ENCODE measurements around the gene SORCS2. TPM values are rescaled to one million over a fixed set of nuclear protein-coding genes. Genes with fewer than 3 reads are reported as not detected.

The SORCS2 gene
- polyA plus RNA-seq, 3 donors = 0.46 to 0.55 TPM; not detected in 1

DNA sequence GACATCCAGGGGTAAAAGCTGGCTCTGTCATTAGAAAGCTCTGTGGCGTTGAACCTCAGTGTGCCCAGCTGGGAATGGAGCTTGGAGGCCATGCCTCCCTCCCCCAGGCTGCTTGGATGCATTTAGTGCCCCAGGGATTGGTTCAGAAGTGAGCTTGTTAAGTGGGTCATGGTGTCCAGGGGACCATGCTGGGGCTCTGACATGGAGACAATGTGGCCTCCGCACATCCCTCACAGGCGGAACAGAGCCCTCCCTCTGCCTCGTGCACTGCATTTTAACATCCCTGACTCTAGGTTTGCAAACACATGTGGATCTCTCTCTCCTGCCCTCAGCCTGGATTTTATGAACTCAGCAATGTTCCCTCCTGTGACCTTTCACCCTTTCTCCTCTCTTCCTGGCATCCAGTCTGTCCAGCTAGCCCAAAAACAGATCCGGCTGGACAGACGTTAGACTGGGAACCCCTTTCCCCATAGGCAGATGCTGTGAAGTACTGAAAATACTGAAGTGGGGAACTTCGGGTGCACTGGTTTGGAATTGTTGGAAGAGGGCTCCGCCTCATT is 81.5 kb downstream of the SORCS2 start:
- H3K27ac Mint-ChIP-seq = no peak overlapping the region
- Histone ChIP-seq H3K4me1 (ENCODE audit: control insufficient read depth in 1 of 2, insufficient read depth in 2 of 2, low read length in 2 of 2) (no peaks in the 10 kb centered on the region), H3K27me3 (ENCODE audit: control insufficient read depth in 2 of 2, insufficient read depth in 2 of 2, low read length in 2 of 2) (no peaks in the 10 kb centered on the region), H4K20me1 (ENCODE audit: insufficient read depth, low read length) (no peaks in the 10 kb centered on the region), H3K79me2 (ENCODE audit: insufficient read depth, low read length) (no peaks in the 10 kb centered on the region), H3K27ac (ENCODE audit: low read depth in 1 of 2, low read length in 2 of 2) (no peak overlapping the region), H2AFZ (ENCODE audit: insufficient read depth, low read depth, low read length, poor library complexity, severe bottlenecking) (no peak overlapping the region), H3K9ac (ENCODE audit: insufficient read depth, low read length, poor library complexity, severe bottlenecking) (no peak overlapping the region), H3K4me3 (replicated peaks in 1 of 3; ENCODE audit: low read depth in 2 of 3, low read length in 3 of 3) (no peak overlapping the region), H3K4me2 (replicated peaks; ENCODE audit: extremely low read depth, low read length, poor library complexity, severe bottlenecking) (no peak overlapping the region), H3K9me3 (replicated peaks in 1 of 2; ENCODE audit: control insufficient read depth in 1 of 2, insufficient read depth in 1 of 2, low read length in 2 of 2) (no peaks in the 10 kb centered on the region), H3K36me3 (replicated peaks in 1 of 2; ENCODE audit: control insufficient read depth in 1 of 2, insufficient read depth in 2 of 2, low read length in 2 of 2) (no peaks in the 10 kb centered on the region)
- WGBS (ENCODE audit: insufficient coverage) = 90% methylated on average over 5 of the region's 8 CpGs
- H3K4me1 Mint-ChIP-seq = no peaks in the 10 kb centered on the region
- H3K27me3 Mint-ChIP-seq (ENCODE audit: low read depth in 3 of 3) = peaks cover 0 to 13% (median 0%) of the 10 kb centered on the region in 3 donors
- DNase-seq = no peak
- H3K36me3 Mint-ChIP-seq = no peaks in the 10 kb centered on the region
- TF ChIP-seq, protein P1, sequence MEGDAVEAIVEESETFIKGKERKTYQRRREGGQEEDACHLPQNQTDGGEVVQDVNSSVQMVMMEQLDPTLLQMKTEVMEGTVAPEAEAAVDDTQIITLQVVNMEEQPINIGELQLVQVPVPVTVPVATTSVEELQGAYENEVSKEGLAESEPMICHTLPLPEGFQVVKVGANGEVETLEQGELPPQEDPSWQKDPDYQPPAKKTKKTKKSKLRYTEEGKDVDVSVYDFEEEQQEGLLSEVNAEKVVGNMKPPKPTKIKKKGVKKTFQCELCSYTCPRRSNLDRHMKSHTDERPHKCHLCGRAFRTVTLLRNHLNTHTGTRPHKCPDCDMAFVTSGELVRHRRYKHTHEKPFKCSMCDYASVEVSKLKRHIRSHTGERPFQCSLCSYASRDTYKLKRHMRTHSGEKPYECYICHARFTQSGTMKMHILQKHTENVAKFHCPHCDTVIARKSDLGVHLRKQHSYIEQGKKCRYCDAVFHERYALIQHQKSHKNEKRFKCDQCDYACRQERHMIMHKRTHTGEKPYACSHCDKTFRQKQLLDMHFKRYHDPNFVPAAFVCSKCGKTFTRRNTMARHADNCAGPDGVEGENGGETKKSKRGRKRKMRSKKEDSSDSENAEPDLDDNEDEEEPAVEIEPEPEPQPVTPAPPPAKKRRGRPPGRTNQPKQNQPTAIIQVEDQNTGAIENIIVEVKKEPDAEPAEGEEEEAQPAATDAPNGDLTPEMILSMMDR (IDR thresholded peaks at IDR 0.05) = no peak
- intact Hi-C loops (cut with micrococcal nuclease) = no loop called here
- no peak overlapping the region for H3K4me3 Mint-ChIP-seq
- peaks cover 0 to 2% (median 0%) of the 10 kb centered on the region in 7 donors for H3K9me3 Mint-ChIP-seq

DNA sequence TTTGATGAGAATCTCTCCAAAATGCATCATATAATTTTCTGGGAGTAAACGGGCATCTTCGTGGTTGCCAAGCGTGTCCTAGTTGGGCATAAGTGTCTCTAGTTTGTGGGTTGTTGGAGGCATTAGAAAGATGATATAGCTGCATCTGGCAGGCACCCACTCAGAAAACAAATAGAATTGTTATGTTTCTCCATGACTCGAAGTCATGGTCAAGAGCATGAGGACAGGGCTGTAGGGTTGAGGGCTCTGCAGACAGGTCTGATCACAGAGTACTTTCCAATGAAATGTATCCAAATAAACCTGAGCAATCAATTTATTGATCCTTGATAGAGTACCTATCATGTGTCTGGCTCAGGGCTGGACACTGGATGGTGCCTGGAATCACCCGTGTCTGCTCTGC is 82.7 kb downstream of the SORCS2 start:
- no peak overlapping the region for H3K27ac Mint-ChIP-seq
- peaks cover 0 to 15% (median 2%) of the 10 kb centered on the region in 3 donors for H3K27me3 Mint-ChIP-seq (ENCODE audit: low read depth in 3 of 3)
- H3K27me3 ChIP-seq (ENCODE audit: control insufficient read depth in 2 of 2, insufficient read depth in 2 of 2, low read length in 2 of 2) = no peaks in the 10 kb centered on the region
- DNase-seq = no peak
- H3K4me3 ChIP-seq (replicated peaks in 1 of 3; ENCODE audit: low read depth in 2 of 3, low read length in 3 of 3) = no peak overlapping the region
- H3K27ac ChIP-seq (ENCODE audit: low read depth in 1 of 2, low read length in 2 of 2) = no peak overlapping the region
- H3K79me2 ChIP-seq (ENCODE audit: insufficient read depth, low read length) = no peaks in the 10 kb centered on the region
- intact Hi-C loops (cut with micrococcal nuclease) = no loop called here
- no peak overlapping the region for H3K4me3 Mint-ChIP-seq
- H4K20me1 ChIP-seq (ENCODE audit: insufficient read depth, low read length) = no peaks in the 10 kb centered on the region
- no peak overlapping the region for H2AFZ ChIP-seq (ENCODE audit: insufficient read depth, low read depth, low read length, poor library complexity, severe bottlenecking)
- H3K36me3 Mint-ChIP-seq = no peaks in the 10 kb centered on the region
- H3K4me1 Mint-ChIP-seq = no peaks in the 10 kb centered on the region
- WGBS (ENCODE audit: insufficient coverage) = 96% methylated on average over 2 of the region's 5 CpGs
- H3K9me3 Mint-ChIP-seq = peaks cover 0 to 2% (median 0%) of the 10 kb centered on the region in 7 donors
- no peaks in the 10 kb centered on the region for H3K36me3 ChIP-seq (replicated peaks in 1 of 2; ENCODE audit: control insufficient read depth in 1 of 2, insufficient read depth in 2 of 2, low read length in 2 of 2)
- H3K4me2 ChIP-seq (replicated peaks; ENCODE audit: extremely low read depth, low read length, poor library complexity, severe bottlenecking) = no peak overlapping the region
- H3K4me1 ChIP-seq (ENCODE audit: control insufficient read depth in 1 of 2, insufficient read depth in 2 of 2, low read length in 2 of 2) = no peaks in the 10 kb centered on the region
- no peaks in the 10 kb centered on the region for H3K9me3 ChIP-seq (replicated peaks in 1 of 2; ENCODE audit: control insufficient read depth in 1 of 2, insufficient read depth in 1 of 2, low read length in 2 of 2)
- H3K9ac ChIP-seq (ENCODE audit: insufficient read depth, low read length, poor library complexity, severe bottlenecking) = no peak overlapping the region
- TF ChIP-seq, protein P1 (IDR thresholded peaks at IDR 0.05) = no peak

All from CD14-positive monocyte (primary cell).